Measurements from ENCODE around the gene FAM161B.

GRCh38 chr14:73976125-73976524, 26.2 kb upstream of the FAM161B start:
- TF ChIP-seq REST (IDR thresholded peaks at IDR 0.05; ENCODE audit: insufficient read depth in 1 of 2, low read depth in 2 of 2, low read length in 1 of 2) (no peak), POLR2AphosphoS5 (IDR thresholded peaks at IDR 0.05; ENCODE audit: low read depth, low read length) (no peak)
